ENCODE measurements around the gene B4GALT3. TPM values are rescaled to one million over a fixed set of nuclear protein-coding genes. Genes with fewer than 3 reads are reported as not detected.

The B4GALT3 gene
- polyA plus RNA-seq, 1 donor from 2014 or later = 43.7 TPM

- no peaks in the 10 kb centered on the region for H3K36me3 ChIP-seq (ENCODE audit: insufficient read depth, low read length)
- peak within 1 kb of the TSS; percentile 95 for H3K27ac ChIP-seq (ENCODE audit: low read length)
- H3K9me3 ChIP-seq (ENCODE audit: low read length) = no peaks in the 10 kb centered on the region
- H3F3A ChIP-seq (ENCODE audit: insufficient read depth, low read length, poor library complexity, severe bottlenecking) = no peaks in the 10 kb centered on the region
- no peaks in the 10 kb centered on the region for H3K27me3 ChIP-seq (ENCODE audit: insufficient read depth, low read depth, low read length)
- H3K9ac ChIP-seq (ENCODE audit: low read length) = peak within 1 kb of the TSS; percentile 81
- H3K9me2 ChIP-seq (ENCODE audit: insufficient read depth, low read length) = no peaks in the 10 kb centered on the region
- peak within 1 kb of the TSS; percentile 65 for H2AFZ ChIP-seq (ENCODE audit: low read depth, low read length)
- no peaks in the 10 kb centered on the region for H4K20me1 ChIP-seq (ENCODE audit: insufficient read depth)
- peak within 1 kb of the TSS; percentile 84 for H3K4me2 ChIP-seq (ENCODE audit: low read length)
- H3K79me2 ChIP-seq (replicated peaks; ENCODE audit: insufficient read depth, low read length) = peaks cover 25% of the 10 kb centered on the region
- H3K4me3 ChIP-seq (ENCODE audit: low read length) = peak within 1 kb of the TSS; percentile 73
- TF ChIP-seq TAF1 (IDR thresholded peaks at IDR 0.05; ENCODE audit: low read depth) (peak; percentile 56), SMC3 (conservative IDR thresholded peaks at IDR 0.05; ENCODE audit: poor library complexity) (peak; percentile 55), RAD21 (conservative IDR thresholded peaks at IDR 0.05) (no peak), EZH2 (IDR thresholded peaks at IDR 0.05; ENCODE audit: borderline replicate concordance, insufficient read depth, low read length, poor library complexity, severe bottlenecking) (no peak), EP300 (conservative IDR thresholded peaks at IDR 0.05; ENCODE audit: poor library complexity, severe bottlenecking) (peak; percentile 59), MXI1 (conservative IDR thresholded peaks at IDR 0.05; ENCODE audit: poor library complexity, severe bottlenecking) (peak; percentile 63), POLR2AphosphoS5 (IDR thresholded peaks at IDR 0.05) (peak; percentile 74)
- TF ChIP-seq, protein P1, sequence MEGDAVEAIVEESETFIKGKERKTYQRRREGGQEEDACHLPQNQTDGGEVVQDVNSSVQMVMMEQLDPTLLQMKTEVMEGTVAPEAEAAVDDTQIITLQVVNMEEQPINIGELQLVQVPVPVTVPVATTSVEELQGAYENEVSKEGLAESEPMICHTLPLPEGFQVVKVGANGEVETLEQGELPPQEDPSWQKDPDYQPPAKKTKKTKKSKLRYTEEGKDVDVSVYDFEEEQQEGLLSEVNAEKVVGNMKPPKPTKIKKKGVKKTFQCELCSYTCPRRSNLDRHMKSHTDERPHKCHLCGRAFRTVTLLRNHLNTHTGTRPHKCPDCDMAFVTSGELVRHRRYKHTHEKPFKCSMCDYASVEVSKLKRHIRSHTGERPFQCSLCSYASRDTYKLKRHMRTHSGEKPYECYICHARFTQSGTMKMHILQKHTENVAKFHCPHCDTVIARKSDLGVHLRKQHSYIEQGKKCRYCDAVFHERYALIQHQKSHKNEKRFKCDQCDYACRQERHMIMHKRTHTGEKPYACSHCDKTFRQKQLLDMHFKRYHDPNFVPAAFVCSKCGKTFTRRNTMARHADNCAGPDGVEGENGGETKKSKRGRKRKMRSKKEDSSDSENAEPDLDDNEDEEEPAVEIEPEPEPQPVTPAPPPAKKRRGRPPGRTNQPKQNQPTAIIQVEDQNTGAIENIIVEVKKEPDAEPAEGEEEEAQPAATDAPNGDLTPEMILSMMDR (IDR thresholded peaks at IDR 0.05; ENCODE audit: poor library complexity, severe bottlenecking) = peak; percentile 75
- TF ChIP-seq, protein P2, sequence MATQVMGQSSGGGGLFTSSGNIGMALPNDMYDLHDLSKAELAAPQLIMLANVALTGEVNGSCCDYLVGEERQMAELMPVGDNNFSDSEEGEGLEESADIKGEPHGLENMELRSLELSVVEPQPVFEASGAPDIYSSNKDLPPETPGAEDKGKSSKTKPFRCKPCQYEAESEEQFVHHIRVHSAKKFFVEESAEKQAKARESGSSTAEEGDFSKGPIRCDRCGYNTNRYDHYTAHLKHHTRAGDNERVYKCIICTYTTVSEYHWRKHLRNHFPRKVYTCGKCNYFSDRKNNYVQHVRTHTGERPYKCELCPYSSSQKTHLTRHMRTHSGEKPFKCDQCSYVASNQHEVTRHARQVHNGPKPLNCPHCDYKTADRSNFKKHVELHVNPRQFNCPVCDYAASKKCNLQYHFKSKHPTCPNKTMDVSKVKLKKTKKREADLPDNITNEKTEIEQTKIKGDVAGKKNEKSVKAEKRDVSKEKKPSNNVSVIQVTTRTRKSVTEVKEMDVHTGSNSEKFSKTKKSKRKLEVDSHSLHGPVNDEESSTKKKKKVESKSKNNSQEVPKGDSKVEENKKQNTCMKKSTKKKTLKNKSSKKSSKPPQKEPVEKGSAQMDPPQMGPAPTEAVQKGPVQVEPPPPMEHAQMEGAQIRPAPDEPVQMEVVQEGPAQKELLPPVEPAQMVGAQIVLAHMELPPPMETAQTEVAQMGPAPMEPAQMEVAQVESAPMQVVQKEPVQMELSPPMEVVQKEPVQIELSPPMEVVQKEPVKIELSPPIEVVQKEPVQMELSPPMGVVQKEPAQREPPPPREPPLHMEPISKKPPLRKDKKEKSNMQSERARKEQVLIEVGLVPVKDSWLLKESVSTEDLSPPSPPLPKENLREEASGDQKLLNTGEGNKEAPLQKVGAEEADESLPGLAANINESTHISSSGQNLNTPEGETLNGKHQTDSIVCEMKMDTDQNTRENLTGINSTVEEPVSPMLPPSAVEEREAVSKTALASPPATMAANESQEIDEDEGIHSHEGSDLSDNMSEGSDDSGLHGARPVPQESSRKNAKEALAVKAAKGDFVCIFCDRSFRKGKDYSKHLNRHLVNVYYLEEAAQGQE (IDR thresholded peaks at IDR 0.05; ENCODE audit: borderline replicate concordance) = peak; percentile 90
These were observed 44.7 kb downstream of the B4GALT3 start, which contains the start of gene DEDD for GRCh38 chr1:161132410-161133219. Gene DEDD, minus strand, starts transcription at chr1:161132667. Its CDS starts 8,205 bp downstream, at chr1:161124462.

DNA sequence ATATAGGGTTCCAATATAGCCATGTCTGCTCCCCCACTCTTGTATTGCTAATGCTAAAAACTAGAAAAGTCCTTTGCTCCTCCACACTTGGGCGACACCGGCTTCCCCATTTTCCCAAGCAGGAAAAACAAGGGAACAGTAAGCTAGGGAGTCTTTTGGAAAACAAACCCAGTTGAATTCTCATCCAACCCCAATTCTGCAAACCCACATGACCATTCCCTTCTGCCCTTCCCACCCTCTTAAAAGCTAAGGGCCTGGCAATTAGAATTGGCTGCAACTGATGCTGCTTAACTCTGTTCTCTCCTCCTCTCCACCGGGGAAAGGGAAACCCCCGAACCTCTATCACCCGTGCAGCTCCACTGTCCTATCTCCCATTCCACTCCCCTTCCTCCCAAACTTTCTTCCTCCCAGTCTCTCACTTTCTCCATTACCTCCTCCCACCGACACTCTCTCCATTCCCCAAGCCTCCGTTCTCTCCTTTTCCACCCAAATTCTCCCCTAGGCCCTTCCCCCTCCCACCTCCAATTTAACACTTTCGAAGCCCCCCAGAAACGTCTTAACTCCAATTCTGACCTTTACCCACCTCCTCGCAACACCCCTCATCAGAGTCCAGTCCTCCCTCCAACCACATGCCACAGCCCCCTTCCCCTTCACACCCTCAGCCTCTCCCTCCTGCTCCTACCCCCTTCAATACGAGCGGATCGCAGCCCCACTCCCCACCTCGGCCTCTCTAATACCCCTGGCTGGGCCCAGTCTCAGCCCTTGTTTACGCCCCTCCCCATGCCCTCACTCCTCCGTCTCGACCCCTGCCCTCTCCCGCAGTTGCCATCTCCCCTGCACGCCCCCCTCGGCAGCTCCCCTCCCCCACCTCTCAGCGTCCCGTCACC, 45.5 kb downstream of the B4GALT3 start:
- Histone ChIP-seq H3K79me2 (replicated peaks; ENCODE audit: insufficient read depth, low read length) (peaks cover 28% of the 10 kb centered on the region), H3K9me3 (ENCODE audit: low read length) (no peaks in the 10 kb centered on the region), H4K20me1 (ENCODE audit: insufficient read depth) (no peaks in the 10 kb centered on the region), H3K36me3 (ENCODE audit: insufficient read depth, low read length) (no peaks in the 10 kb centered on the region), H3F3A (ENCODE audit: insufficient read depth, low read length, poor library complexity, severe bottlenecking) (no peaks in the 10 kb centered on the region), H3K4me2 (ENCODE audit: low read length) (peak overlapping the region; percentile 84), H3K27ac (ENCODE audit: low read length) (peak overlapping the region; percentile 95), H3K27me3 (ENCODE audit: insufficient read depth, low read depth, low read length) (no peaks in the 10 kb centered on the region), H3K9me2 (ENCODE audit: insufficient read depth, low read length) (no peaks in the 10 kb centered on the region), H2AFZ (ENCODE audit: low read depth, low read length) (peak overlapping the region; percentile 62), H3K4me3 (ENCODE audit: low read length) (peak overlapping the region; percentile 73), H3K9ac (ENCODE audit: low read length) (peak overlapping the region; percentile 81)
- TF ChIP-seq SMC3 (conservative IDR thresholded peaks at IDR 0.05; ENCODE audit: poor library complexity) (no peak), EP300 (conservative IDR thresholded peaks at IDR 0.05; ENCODE audit: poor library complexity, severe bottlenecking) (no peak), RAD21 (conservative IDR thresholded peaks at IDR 0.05) (no peak), POLR2AphosphoS5 (IDR thresholded peaks at IDR 0.05) (no peak), TAF1 (IDR thresholded peaks at IDR 0.05; ENCODE audit: low read depth) (no peak), EZH2 (IDR thresholded peaks at IDR 0.05; ENCODE audit: borderline replicate concordance, insufficient read depth, low read length, poor library complexity, severe bottlenecking) (no peak), MXI1 (conservative IDR thresholded peaks at IDR 0.05; ENCODE audit: poor library complexity, severe bottlenecking) (no peak)
- TF ChIP-seq, protein P1 (IDR thresholded peaks at IDR 0.05; ENCODE audit: poor library complexity, severe bottlenecking) = no peak
- TF ChIP-seq, protein P2 (IDR thresholded peaks at IDR 0.05; ENCODE audit: borderline replicate concordance) = no peak
